SK-N-SH (cell line): ENCODE measurements around the gene CCDC167.

Experiments used
- EZH2phosphoT487 ChIP-seq: fragments of 200-600 bp; sonication (generic); IDR thresholded peaks from 2 replicates; pipeline ENCODE4 v1.6.1; 2017; ENCODE audit warnings: low read depth, mixed run types, mild to moderate bottlenecking, antibody characterized with exemption, moderate library complexity, borderline replicate concordance
- JUND ChIP-seq: IDR thresholded peaks from 2 replicates; pipeline ENCODE4 v1.4.0; 2012
- NFIC ChIP-seq: IDR thresholded peaks from 2 replicates; pipeline ENCODE4 v1.4.0; 2012; ENCODE audit warnings: borderline replicate concordance
- TF ChIP-seq, protein P1 (sequence below): fragments of 200-600 bp; sonication (generic); IDR thresholded peaks from 2 replicates; pipeline ENCODE4 v1.6.1; 2017; ENCODE audit warnings: antibody characterized with exemption, mild to moderate bottlenecking, moderate library complexity

DNA sequence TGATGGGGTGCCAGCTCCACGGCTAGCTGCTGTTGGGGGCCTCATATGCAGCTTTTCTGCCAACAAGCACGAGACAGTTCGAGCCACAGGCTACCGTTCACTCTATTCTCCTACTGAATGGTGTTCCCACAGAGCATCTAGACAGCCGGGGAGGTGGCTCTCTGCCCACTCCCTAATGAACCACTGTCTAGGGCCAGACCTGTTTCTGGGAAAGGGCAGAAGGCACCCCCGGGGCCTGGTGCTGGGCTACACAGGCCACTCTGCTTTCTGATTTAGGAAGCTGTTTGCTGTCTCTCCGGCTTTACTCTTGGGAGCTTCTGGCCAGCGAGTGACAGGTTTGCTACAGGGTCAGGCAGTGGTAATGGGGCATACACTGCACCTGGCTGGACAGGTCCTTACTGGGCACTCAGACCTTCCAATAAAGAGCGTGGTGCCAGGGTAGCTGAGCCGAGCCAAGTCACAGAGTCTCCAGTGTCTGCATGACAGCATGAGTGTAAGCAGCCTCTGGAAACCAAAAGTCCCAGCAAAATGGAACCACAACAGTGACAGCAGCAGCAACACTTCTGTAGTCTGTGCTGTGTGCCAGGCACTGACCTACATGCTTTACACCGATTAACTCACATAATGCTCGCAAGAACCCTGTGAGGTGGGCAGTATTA lies 8.4 kb downstream of the CCDC167 start:
- TF ChIP-seq EZH2phosphoT487 (no peak), NFIC (no peak), JUND (no peak)
- TF ChIP-seq, protein P1, sequence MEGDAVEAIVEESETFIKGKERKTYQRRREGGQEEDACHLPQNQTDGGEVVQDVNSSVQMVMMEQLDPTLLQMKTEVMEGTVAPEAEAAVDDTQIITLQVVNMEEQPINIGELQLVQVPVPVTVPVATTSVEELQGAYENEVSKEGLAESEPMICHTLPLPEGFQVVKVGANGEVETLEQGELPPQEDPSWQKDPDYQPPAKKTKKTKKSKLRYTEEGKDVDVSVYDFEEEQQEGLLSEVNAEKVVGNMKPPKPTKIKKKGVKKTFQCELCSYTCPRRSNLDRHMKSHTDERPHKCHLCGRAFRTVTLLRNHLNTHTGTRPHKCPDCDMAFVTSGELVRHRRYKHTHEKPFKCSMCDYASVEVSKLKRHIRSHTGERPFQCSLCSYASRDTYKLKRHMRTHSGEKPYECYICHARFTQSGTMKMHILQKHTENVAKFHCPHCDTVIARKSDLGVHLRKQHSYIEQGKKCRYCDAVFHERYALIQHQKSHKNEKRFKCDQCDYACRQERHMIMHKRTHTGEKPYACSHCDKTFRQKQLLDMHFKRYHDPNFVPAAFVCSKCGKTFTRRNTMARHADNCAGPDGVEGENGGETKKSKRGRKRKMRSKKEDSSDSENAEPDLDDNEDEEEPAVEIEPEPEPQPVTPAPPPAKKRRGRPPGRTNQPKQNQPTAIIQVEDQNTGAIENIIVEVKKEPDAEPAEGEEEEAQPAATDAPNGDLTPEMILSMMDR, result no peak
